ENCODE results near the gene HOXD11. TPM values are rescaled to one million over a fixed set of nuclear protein-coding genes. Genes with fewer than 3 reads are reported as not detected.

Gene HOXD11
- total and polyA plus RNA-seq, 2 of the 13 experiments (the other 11 are each of a cell fraction or from before 2014, with no cell fraction given) = not detected

GRCh38 chr2:176088048-176088936 is 18.8 kb upstream of the HOXD11 start (continued):
- TF ChIP-seq, protein P1, sequence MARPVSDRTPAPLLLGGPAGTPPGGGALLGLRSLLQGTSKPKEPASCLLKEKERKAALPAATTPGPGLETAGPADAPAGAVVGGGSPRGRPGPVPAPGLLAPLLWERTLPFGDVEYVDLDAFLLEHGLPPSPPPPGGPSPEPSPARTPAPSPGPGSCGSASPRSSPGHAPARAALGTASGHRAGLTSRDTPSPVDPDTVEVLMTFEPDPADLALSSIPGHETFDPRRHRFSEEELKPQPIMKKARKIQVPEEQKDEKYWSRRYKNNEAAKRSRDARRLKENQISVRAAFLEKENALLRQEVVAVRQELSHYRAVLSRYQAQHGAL (CRISPR knock-in tag; IDR thresholded peaks at IDR 0.05; ENCODE audit: not compliant biosample characterization) = no peak
- TF ChIP-seq HNRNPH1 (optimal IDR thresholded peaks at IDR 0.05; ENCODE audit: low read depth, low read length) = no peak
- no peak for TF ChIP-seq ZNF780A (CRISPR knock-in tag; IDR thresholded peaks at IDR 0.05)
- no peak for TF ChIP-seq BCL6 (CRISPR knock-in tag; IDR thresholded peaks at IDR 0.05)
- TF ChIP-seq TFDP2 (CRISPR knock-in tag; IDR thresholded peaks at IDR 0.05) = no peak
- no peak for TF ChIP-seq ONECUT2 (CRISPR knock-in tag; IDR thresholded peaks at IDR 0.05)
- TF ChIP-seq ISX (CRISPR knock-in tag; conservative IDR thresholded peaks at IDR 0.05) = no peak
- peak; percentile 46; the same call in 1 of the 2 replicates for TF ChIP-seq ZNF891 (CRISPR knock-in tag; IDR thresholded peaks at IDR 0.05)
- TF ChIP-seq ZNF224 (CRISPR knock-in tag; IDR thresholded peaks at IDR 0.05) = no peak
- peak; percentile 29; the same call in 1 of the 2 replicates for TF ChIP-seq ELF3 (CRISPR knock-in tag; IDR thresholded peaks at IDR 0.05)
- TF ChIP-seq GABPA (IDR thresholded peaks at IDR 0.05; ENCODE audit: low read depth, low read length) = no peak
- no peak for TF ChIP-seq GABPA (CRISPR knock-in tag; IDR thresholded peaks at IDR 0.05; ENCODE audit: low read depth)
- peak; percentile 28; the same call in 1 of the 2 replicates for TF ChIP-seq ZNF121 (CRISPR knock-in tag; IDR thresholded peaks at IDR 0.05)
- no peak for TF ChIP-seq ZNF83 (CRISPR knock-in tag; IDR thresholded peaks at IDR 0.05; ENCODE audit: borderline replicate concordance)
- TF ChIP-seq, protein P2, sequence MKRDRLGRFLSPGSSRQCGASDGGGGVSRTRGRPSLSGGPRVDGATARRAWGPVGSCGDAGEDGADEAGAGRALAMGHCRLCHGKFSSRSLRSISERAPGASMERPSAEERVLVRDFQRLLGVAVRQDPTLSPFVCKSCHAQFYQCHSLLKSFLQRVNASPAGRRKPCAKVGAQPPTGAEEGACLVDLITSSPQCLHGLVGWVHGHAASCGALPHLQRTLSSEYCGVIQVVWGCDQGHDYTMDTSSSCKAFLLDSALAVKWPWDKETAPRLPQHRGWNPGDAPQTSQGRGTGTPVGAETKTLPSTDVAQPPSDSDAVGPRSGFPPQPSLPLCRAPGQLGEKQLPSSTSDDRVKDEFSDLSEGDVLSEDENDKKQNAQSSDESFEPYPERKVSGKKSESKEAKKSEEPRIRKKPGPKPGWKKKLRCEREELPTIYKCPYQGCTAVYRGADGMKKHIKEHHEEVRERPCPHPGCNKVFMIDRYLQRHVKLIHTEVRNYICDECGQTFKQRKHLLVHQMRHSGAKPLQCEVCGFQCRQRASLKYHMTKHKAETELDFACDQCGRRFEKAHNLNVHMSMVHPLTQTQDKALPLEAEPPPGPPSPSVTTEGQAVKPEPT (CRISPR knock-in tag; IDR thresholded peaks at IDR 0.05; ENCODE audit: low read depth) = no peak
- no peak for TF ChIP-seq FOXC1 (CRISPR knock-in tag; IDR thresholded peaks at IDR 0.05; ENCODE audit: borderline replicate concordance)
- TF ChIP-seq ZSCAN21 (CRISPR knock-in tag; IDR thresholded peaks at IDR 0.05; ENCODE audit: borderline replicate concordance) = peak; percentile 78; the same call in 1 of the 2 replicates
- TF ChIP-seq HNRNPUL1 (IDR thresholded peaks at IDR 0.05; ENCODE audit: low read depth, low read length) = no peak
- TF ChIP-seq ZNF451 (CRISPR knock-in tag; IDR thresholded peaks at IDR 0.05) = no peak
- TF ChIP-seq THAP9 (CRISPR knock-in tag; IDR thresholded peaks at IDR 0.05; ENCODE audit: borderline replicate concordance) = no peak; the same call in 1 of the 2 replicates
- no peak for TF ChIP-seq ZBTB44 (CRISPR knock-in tag; IDR thresholded peaks at IDR 0.05)
